NCI-H524 (cell line): ENCODE data around the gene GCNT2.
"Not testable (repeated sequence)": the region's sequence is repeated elsewhere in the genome, so short reads cannot be mapped to it uniquely, and the experiment has no call there.

Source experiments
- DNase-seq, 2 experiments: peaks; one replicate each; lab custom pipeline; 2025; lab: John Stamatoyannopoulos, UW

The GCNT2 gene

GRCh38 chr6:10660431-10661191 is 139.5 kb downstream of the GCNT2 start:
- DNase-seq, result not testable (repeated sequence)

- DNase-seq, result no peak
These were observed 141.1 kb downstream of the GCNT2 start for GRCh38 chr6:10662207-10662606.

GRCh38 chr6:10662742-10663141 is 141.6 kb downstream of the GCNT2 start:
- DNase-seq, result no peak

DNA sequence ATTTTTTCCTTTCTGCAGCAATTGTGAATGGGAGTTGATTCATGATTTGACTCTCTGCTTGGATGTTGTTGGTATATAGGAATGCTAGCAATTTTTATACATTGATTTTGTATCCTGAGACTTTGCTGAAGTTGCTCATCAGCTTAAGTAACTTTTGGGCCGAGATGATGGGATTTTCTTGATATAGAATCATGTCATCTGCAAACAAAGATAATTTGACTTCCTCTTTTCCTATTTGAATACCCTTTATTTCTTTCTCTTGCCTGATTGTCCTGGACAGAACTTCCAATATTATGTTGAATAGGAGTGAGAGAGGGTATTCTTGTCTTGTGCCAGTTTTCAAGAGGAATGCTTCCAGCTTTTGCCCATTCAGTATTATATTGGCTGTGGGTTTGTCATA is 144.4 kb downstream of the GCNT2 start:
- not testable (repeated sequence) for DNase-seq

GRCh38 chr6:10668126-10668917 is 147.2 kb downstream of the GCNT2 start:
- DNase-seq, result no peak

GRCh38 chr6:10676403-10676802 is 155.3 kb downstream of the GCNT2 start:
- DNase-seq, result no peak

GRCh38 chr6:10678456-10678855 is 157.3 kb downstream of the GCNT2 start:
- DNase-seq, result no peak
